ENCODE measurements around the gene ARL4C.

GRCh38 chr2:234476766-234477165 is 20.1 kb downstream of the ARL4C start:
- TF ChIP-seq CTCF (IDR thresholded peaks at IDR 0.05; ENCODE audit: insufficient read depth, low read length, poor library complexity, severe bottlenecking) (no peak), EZH2phosphoT487 (conservative IDR thresholded peaks at IDR 0.05; ENCODE audit: low read length) (no peak)

Data from SU-DHL-6 (cell line).